ENCODE results near the gene TBC1D7.

TBC1D7 gene

DNA sequence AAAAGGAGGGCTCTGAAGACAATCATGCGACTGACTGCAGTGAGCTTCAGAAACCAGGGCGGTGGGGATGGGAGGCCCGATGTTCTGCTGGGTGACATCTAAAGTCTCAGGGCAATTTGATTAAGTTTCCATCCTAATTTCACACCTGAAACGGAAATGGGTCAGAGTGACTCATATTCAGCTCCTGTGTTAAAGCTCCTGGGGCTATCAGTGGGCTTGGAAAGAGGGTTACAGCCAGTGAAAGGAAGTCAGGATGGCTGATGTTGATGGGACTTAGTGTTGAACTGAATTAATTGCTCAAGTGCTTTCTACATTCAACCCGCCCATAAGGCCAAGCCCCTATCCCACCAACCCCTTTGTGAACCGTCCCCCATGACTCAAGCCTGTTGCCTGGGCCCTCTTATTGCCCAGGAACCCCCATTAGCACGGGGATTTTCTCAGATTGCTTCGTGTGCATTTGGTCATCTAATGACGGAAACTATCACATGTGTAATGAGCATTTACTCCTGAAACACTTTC lies 47.1 kb upstream of the TBC1D7 start:
- H3K36me3 ChIP-seq (ENCODE audit: control insufficient read depth in 2 of 2, insufficient read depth in 1 of 2, low read length in 2 of 2): no peaks in the 10 kb centered on the region
- no peak overlapping the region for H3K4me3 ChIP-seq (ENCODE audit: low read depth, low read length)
- H3K4me1 ChIP-seq (ENCODE audit: control insufficient read depth, insufficient read depth, low read length): peaks cover 7% of the 10 kb centered on the region; the same call in 1 of the 2 replicates
- ChIA-PET CTCF (no interaction called here), POLR2A (interaction anchor here (1.1 kb wide), 1 partner anchor 199 kb away, joined by 5 read pairs; the partner anchor contains the start of gene SIRT5)
- no peak overlapping the region for H3K27ac ChIP-seq (ENCODE audit: extremely low read depth, low read depth, low read length)
- no peak for TF ChIP-seq ZNF561 (tag by site-specific recombination; IDR thresholded peaks at IDR 0.05; ENCODE audit: borderline replicate concordance)
- TF ChIP-seq ZNF777 (tag by site-specific recombination; IDR thresholded peaks at IDR 0.05; ENCODE audit: borderline replicate concordance): no peak
- TF ChIP-seq ZNF335 (tag by site-specific recombination; conservative IDR thresholded peaks at IDR 0.05): no peak
- TF ChIP-seq ZBTB48 (tag by site-specific recombination; IDR thresholded peaks at IDR 0.05): no peak
- no peak for TF ChIP-seq ZSCAN5A (tag by site-specific recombination; IDR thresholded peaks at IDR 0.05)
- TF ChIP-seq IKZF3 (tag by site-specific recombination; IDR thresholded peaks at IDR 0.05): no peak
- no peak for TF ChIP-seq ZNF473 (tag by site-specific recombination; IDR thresholded peaks at IDR 0.05)
- TF ChIP-seq ZNF548 (tag by site-specific recombination; IDR thresholded peaks at IDR 0.05): no peak
- TF ChIP-seq, protein P1, sequence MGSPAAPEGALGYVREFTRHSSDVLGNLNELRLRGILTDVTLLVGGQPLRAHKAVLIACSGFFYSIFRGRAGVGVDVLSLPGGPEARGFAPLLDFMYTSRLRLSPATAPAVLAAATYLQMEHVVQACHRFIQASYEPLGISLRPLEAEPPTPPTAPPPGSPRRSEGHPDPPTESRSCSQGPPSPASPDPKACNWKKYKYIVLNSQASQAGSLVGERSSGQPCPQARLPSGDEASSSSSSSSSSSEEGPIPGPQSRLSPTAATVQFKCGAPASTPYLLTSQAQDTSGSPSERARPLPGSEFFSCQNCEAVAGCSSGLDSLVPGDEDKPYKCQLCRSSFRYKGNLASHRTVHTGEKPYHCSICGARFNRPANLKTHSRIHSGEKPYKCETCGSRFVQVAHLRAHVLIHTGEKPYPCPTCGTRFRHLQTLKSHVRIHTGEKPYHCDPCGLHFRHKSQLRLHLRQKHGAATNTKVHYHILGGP (tag by site-specific recombination; IDR thresholded peaks at IDR 0.05): no peak
- TF ChIP-seq, protein P2, sequence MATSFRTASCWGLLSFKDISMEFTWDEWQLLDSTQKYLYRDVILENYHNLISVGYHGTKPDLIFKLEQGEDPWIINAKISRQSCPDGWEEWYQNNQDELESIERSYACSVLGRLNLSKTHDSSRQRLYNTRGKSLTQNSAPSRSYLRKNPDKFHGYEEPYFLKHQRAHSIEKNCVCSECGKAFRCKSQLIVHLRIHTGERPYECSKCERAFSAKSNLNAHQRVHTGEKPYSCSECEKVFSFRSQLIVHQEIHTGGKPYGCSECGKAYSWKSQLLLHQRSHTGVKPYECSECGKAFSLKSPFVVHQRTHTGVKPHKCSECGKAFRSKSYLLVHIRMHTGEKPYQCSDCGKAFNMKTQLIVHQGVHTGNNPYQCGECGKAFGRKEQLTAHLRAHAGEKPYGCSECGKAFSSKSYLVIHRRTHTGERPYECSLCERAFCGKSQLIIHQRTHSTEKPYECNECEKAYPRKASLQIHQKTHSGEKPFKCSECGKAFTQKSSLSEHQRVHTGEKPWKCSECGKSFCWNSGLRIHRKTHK (tag by site-specific recombination; IDR thresholded peaks at IDR 0.05): no peak
- no peak for TF ChIP-seq WT1 (tag by site-specific recombination; IDR thresholded peaks at IDR 0.05)
- TF ChIP-seq ZNF792 (tag by site-specific recombination; IDR thresholded peaks at IDR 0.05): no peak
- TF ChIP-seq CTCF (tag by site-specific recombination; IDR thresholded peaks at IDR 0.05): no peak
- no peak for TF ChIP-seq ZBTB44 (tag by site-specific recombination; IDR thresholded peaks at IDR 0.05)
- TF ChIP-seq ZBTB8A (tag by site-specific recombination; IDR thresholded peaks at IDR 0.05): no peak
- no peak for TF ChIP-seq ZNF423 (tag by site-specific recombination; IDR thresholded peaks at IDR 0.05)
- no peak for TF ChIP-seq ZNF138 (tag by site-specific recombination; IDR thresholded peaks at IDR 0.05; ENCODE audit: borderline replicate concordance)
- no peaks in the 10 kb centered on the region for H3K9me3 ChIP-seq (ENCODE audit: control insufficient read depth, insufficient read depth, low read depth, low read length)

GRCh38 chr6:13373919-13374318 lies 45.6 kb upstream of the TBC1D7 start:
- Histone ChIP-seq H3K9me3 (ENCODE audit: control insufficient read depth, insufficient read depth, low read depth, low read length) (no peaks in the 10 kb centered on the region), H3K4me3 (ENCODE audit: low read depth, low read length) (no peak overlapping the region), H3K36me3 (ENCODE audit: control insufficient read depth in 2 of 2, insufficient read depth in 1 of 2, low read length in 2 of 2) (no peaks in the 10 kb centered on the region), H3K4me1 (ENCODE audit: control insufficient read depth, insufficient read depth, low read length) (peaks cover 6% of the 10 kb centered on the region; the same call in 1 of the 2 replicates), H3K27ac (ENCODE audit: extremely low read depth, low read depth, low read length) (no peak overlapping the region)
- TF ChIP-seq MZF1 (tag by site-specific recombination; IDR thresholded peaks at IDR 0.05; ENCODE audit: borderline replicate concordance): 0 out of 2 replicates have a peak, but pooled peaks have one; percentile 0
- TF ChIP-seq KLF17 (tag by site-specific recombination; IDR thresholded peaks at IDR 0.05): no peak
- TF ChIP-seq ZNF10 (tag by site-specific recombination; IDR thresholded peaks at IDR 0.05): no peak
- no peak for TF ChIP-seq ZNF768 (tag by site-specific recombination; IDR thresholded peaks at IDR 0.05)
- no peak for TF ChIP-seq ZNF548 (tag by site-specific recombination; IDR thresholded peaks at IDR 0.05)
- TF ChIP-seq, protein P3, sequence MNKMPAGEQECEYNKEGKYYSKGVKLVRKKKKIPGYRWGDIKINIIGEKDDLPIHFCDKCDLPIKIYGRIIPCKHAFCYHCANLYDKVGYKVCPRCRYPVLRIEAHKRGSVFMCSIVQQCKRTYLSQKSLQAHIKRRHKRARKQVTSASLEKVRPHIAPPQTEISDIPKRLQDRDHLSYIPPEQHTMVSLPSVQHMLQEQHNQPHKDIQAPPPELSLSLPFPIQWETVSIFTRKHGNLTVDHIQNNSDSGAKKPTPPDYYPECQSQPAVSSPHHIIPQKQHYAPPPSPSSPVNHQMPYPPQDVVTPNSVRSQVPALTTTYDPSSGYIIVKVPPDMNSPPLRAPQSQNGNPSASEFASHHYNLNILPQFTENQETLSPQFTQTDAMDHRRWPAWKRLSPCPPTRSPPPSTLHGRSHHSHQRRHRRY (tag by site-specific recombination; IDR thresholded peaks at IDR 0.05): no peak
- TF ChIP-seq, protein P4, sequence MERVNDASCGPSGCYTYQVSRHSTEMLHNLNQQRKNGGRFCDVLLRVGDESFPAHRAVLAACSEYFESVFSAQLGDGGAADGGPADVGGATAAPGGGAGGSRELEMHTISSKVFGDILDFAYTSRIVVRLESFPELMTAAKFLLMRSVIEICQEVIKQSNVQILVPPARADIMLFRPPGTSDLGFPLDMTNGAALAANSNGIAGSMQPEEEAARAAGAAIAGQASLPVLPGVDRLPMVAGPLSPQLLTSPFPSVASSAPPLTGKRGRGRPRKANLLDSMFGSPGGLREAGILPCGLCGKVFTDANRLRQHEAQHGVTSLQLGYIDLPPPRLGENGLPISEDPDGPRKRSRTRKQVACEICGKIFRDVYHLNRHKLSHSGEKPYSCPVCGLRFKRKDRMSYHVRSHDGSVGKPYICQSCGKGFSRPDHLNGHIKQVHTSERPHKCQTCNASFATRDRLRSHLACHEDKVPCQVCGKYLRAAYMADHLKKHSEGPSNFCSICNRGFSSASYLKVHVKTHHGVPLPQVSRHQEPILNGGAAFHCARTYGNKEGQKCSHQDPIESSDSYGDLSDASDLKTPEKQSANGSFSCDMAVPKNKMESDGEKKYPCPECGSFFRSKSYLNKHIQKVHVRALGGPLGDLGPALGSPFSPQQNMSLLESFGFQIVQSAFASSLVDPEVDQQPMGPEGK (tag by site-specific recombination; IDR thresholded peaks at IDR 0.05): no peak
- CTCF ChIA-PET: no interaction called here
- POLR2A ChIA-PET: no interaction called here

All from HEK293 (cell line).